SK-N-SH (cell line): ENCODE data around the gene SLC20A1. TPM values are rescaled to one million over a fixed set of nuclear protein-coding genes. Genes with fewer than 3 reads are reported as not detected.

Source experiments
- CTCF ChIA-PET: fragments of 300-600, 350-600 bp; formaldehyde crosslinking; extraction: SDS; loops from one replicate; lab custom pipeline; 2021; lab: Yijun Ruan, JAX
- POLR2A ChIA-PET: fragments of 350-600 bp; sonication (Branson Sonifier 250); formaldehyde crosslinking; extraction: SDS; loops from one replicate; lab custom pipeline; 2020; ENCODE audit warnings: antibody characterized with exemption, inconsistent platforms; lab: Yijun Ruan, JAX
- DNase-seq: peaks from one replicate; pipeline ENCODE4 v3.0.0; 2012
- H2AFZ ChIP-seq: fragments of 200-600 bp; sonication (generic); 2 replicates; pipeline ENCODE4 v1.8.1; 2016; ENCODE audit warnings: antibody characterized with exemption, mild to moderate bottlenecking, low read depth
- H3F3A ChIP-seq: fragments of 200-600 bp; sonication (generic); replicated peaks from 2 replicates; pipeline ENCODE3; 2016; ENCODE audit warnings: antibody characterized with exemption, mild to moderate bottlenecking; ENCODE audit not compliant: insufficient read depth
- H3K27ac ChIP-seq, 2 experiments: fragments of 200-500 bp in 1 of 2; fragments of 200-600 bp in 1 of 2; sonication (Bioruptor generic) in 1 of 2; sonication (generic), shearing (Covaris generic) in 1 of 2; 2 replicates each; pipeline versions ENCODE4 v1.5.1 to v1.6.1; 2014 to 2016; ENCODE audit warnings: low read depth in 2 of 2, inconsistent platforms in 1 of 2, low read length in 1 of 2, mild to moderate bottlenecking in 1 of 2, mixed read lengths in 1 of 2
- H3K27me3 ChIP-seq: fragments of 200-600 bp; sonication (generic), shearing (Covaris generic); 2 replicates; pipeline ENCODE4 v1.6.1; 2016; ENCODE audit warnings: mixed run types; ENCODE audit not compliant: insufficient read depth
- H3K36me3 ChIP-seq, 2 experiments: fragments of 200-500 bp in 1 of 2; fragments of 200-600 bp in 1 of 2; sonication (Bioruptor generic) in 1 of 2; sonication (generic) in 1 of 2; replicated peaks in 1 of 2; 2 replicates each; pipeline versions ENCODE3 to v1.5.1; 2014 to 2016; ENCODE audit warnings: low read length in 1 of 2, mild to moderate bottlenecking in 1 of 2; ENCODE audit not compliant: insufficient read depth in 2 of 2, control insufficient read depth in 1 of 2
- H3K4me1 ChIP-seq, 2 experiments: fragments of 200-500 bp in 1 of 2; fragments of 200-600 bp in 1 of 2; sonication (Bioruptor generic) in 1 of 2; sonication (generic), shearing (Covaris generic) in 1 of 2; 2 replicates each; pipeline versions ENCODE4 v1.5.1 to v1.6.1; 2014 to 2016; ENCODE audit warnings: low read depth in 1 of 2, low read length in 1 of 2, mixed run types in 1 of 2; ENCODE audit not compliant: insufficient read depth in 2 of 2, control insufficient read depth in 1 of 2
- H3K4me2 ChIP-seq: fragments of 200-600 bp; sonication (generic), shearing (Covaris generic); 2 replicates; pipeline ENCODE4 v1.6.1; 2017; ENCODE audit warnings: mixed run types
- H3K4me3 ChIP-seq, 2 experiments: fragments of 200-500 bp in 1 of 2; fragments of 200-600 bp in 1 of 2; sonication (Bioruptor generic) in 1 of 2; sonication (generic), shearing (Covaris generic) in 1 of 2; 2 replicates each; pipeline versions ENCODE4 v1.5.1 to v1.8.1; 2014 to 2016; ENCODE audit warnings: low read depth in 2 of 2, inconsistent platforms in 1 of 2, low read length in 1 of 2, mild to moderate bottlenecking in 1 of 2, mixed read lengths in 1 of 2, moderate library complexity in 1 of 2
- H3K79me2 ChIP-seq: fragments of 200-600 bp; sonication (generic); 2 replicates; pipeline ENCODE4 v1.8.1; 2017; ENCODE audit warnings: mild to moderate bottlenecking; ENCODE audit not compliant: insufficient read depth
- H3K9ac ChIP-seq: fragments of 200-600 bp; sonication (generic); 2 replicates; pipeline ENCODE4 v1.6.1; 2017; ENCODE audit warnings: mixed run types
- H3K9me2 ChIP-seq: fragments of 200-600 bp; sonication (generic); 2 replicates; pipeline ENCODE4 v1.6.1; 2017; ENCODE audit warnings: mixed run types
- H3K9me3 ChIP-seq: fragments of 200-600 bp; sonication (generic); 2 replicates; pipeline ENCODE4 v1.6.1; 2017; ENCODE audit warnings: mixed run types, mild to moderate bottlenecking, moderate library complexity
- H4K20me1 ChIP-seq: fragments of 200-600 bp; sonication (generic); 2 replicates; pipeline ENCODE4 v1.6.1; 2017; ENCODE audit warnings: mild to moderate bottlenecking, mixed run types; ENCODE audit not compliant: insufficient read depth
- CTCF ChIP-seq: fragments of 200-600 bp; sonication (generic); IDR thresholded peaks from 2 replicates; pipeline ENCODE4 v1.6.1; 2017; ENCODE audit warnings: antibody characterized with exemption, mild to moderate bottlenecking, moderate library complexity
- ELF1 ChIP-seq: IDR thresholded peaks from 2 replicates; pipeline ENCODE4 v1.4.0; 2012
- FOSL2 ChIP-seq: IDR thresholded peaks from 2 replicates; pipeline ENCODE4 v1.4.0; 2012; ENCODE audit warnings: low read depth, mild to moderate bottlenecking, moderate library complexity, borderline replicate concordance
- FOXJ3 ChIP-seq: sonication (generic); formaldehyde crosslinking; IDR thresholded peaks from 2 replicates; pipeline ENCODE4 v1.5.1; 2020; ENCODE audit warnings: mild to moderate bottlenecking, missing genetic modification reagents
- FOXM1 ChIP-seq: IDR thresholded peaks from 2 replicates; pipeline ENCODE4 v1.4.0; 2012; ENCODE audit warnings: low read depth, mild to moderate bottlenecking
- GATA2 ChIP-seq: sonication (generic); formaldehyde crosslinking; IDR thresholded peaks from 2 replicates; pipeline ENCODE4 v1.5.0; 2020; ENCODE audit warnings: mild to moderate bottlenecking, missing genetic modification reagents
- IRF3 ChIP-seq: fragments of 150-350 bp; IDR thresholded peaks from 2 replicates; pipeline ENCODE4 v1.6.1; 2016; ENCODE audit warnings: mild to moderate bottlenecking, low read depth, low read length
- JUND ChIP-seq: IDR thresholded peaks from 2 replicates; pipeline ENCODE4 v1.4.0; 2012
- MEF2A ChIP-seq: IDR thresholded peaks from 2 replicates; pipeline ENCODE4 v1.4.0; 2012; ENCODE audit warnings: low read depth, borderline replicate concordance
- NRF1 ChIP-seq: IDR thresholded peaks from 2 replicates; pipeline ENCODE4 v1.6.1; 2012; ENCODE audit warnings: low read depth, mild to moderate bottlenecking, low read length
- POLR2AphosphoS5 ChIP-seq: IDR thresholded peaks from 2 replicates; pipeline ENCODE4 v1.6.1; 2012; ENCODE audit warnings: low read depth, low read length
- RCOR1 ChIP-seq: fragments of 150-350 bp; IDR thresholded peaks from 2 replicates; pipeline ENCODE4 v1.6.1; 2017; ENCODE audit warnings: antibody characterized with exemption, low read length
- RXRA ChIP-seq: IDR thresholded peaks from 2 replicates; pipeline ENCODE4 v1.4.0; 2012; ENCODE audit warnings: low read depth, mild to moderate bottlenecking, borderline replicate concordance
- SMC3 ChIP-seq: IDR thresholded peaks from 2 replicates; pipeline ENCODE4 v1.6.1; 2012; ENCODE audit warnings: low read depth, low read length, improper control_type of control experiment
- TCF12 ChIP-seq: IDR thresholded peaks from 2 replicates; pipeline ENCODE4 v1.4.0; 2012
- TEAD4 ChIP-seq: IDR thresholded peaks from 2 replicates; pipeline ENCODE4 v1.4.0; 2012; ENCODE audit warnings: mild to moderate bottlenecking, borderline replicate concordance; ENCODE audit not compliant: insufficient read depth
- USF2 ChIP-seq: fragments of 150-350 bp; IDR thresholded peaks from 2 replicates; pipeline ENCODE4 v1.6.1; 2017; ENCODE audit warnings: antibody characterized with exemption, low read length, low read depth, borderline replicate concordance
- WGBS: methylation state at CpG from one replicate; pipeline ENCODE4 v1.1.6; 2017; ENCODE audit warnings: low lambda C conversion rate; 5-methylcytosine and 5-hydroxymethylcytosine counted together
- polyA plus RNA-seq, 3 experiments: library from polyadenylated mRNA; depleted of rRNA; stranded (reverse); fragments of >200 nt; gene quantifications; 2 replicates each; pipeline ENCODE4 v1.2.3, GENCODE V29; 2012

Gene SLC20A1
- polyA plus RNA-seq, 1 of the 3 experiments (the other 2 are of a cell fraction), result 56.3 TPM

GRCh38 chr2:112648081-112648480 lies 2.3 kb downstream of the SLC20A1 start:
- H2AFZ ChIP-seq, result no peak overlapping the region
- H3K9me2 ChIP-seq, result no peaks in the 10 kb centered on the region
- H3K9ac ChIP-seq, result peak overlapping the region; percentile 96; the same call in 1 of the 2 replicates
- H3K27me3 ChIP-seq, result no peaks in the 10 kb centered on the region
- H4K20me1 ChIP-seq, result peaks cover 65% of the 10 kb centered on the region
- peaks cover 6% of the 10 kb centered on the region for H3F3A ChIP-seq
- peak overlapping the region; percentile 62 to 76; a peak in 3 of 4 replicates for H3K4me3 ChIP-seq
- H3K9me3 ChIP-seq, result no peaks in the 10 kb centered on the region
- ChIA-PET CTCF (interaction anchor here (0.6 to 2.7 kb wide), 4 partner anchors 23 to 298 kb away, joined by 3 to 13 read pairs (median 4); no protein-coding TSS in a partner anchor), POLR2A (no interaction called here)
- H3K79me2 ChIP-seq, result peaks cover 88% of the 10 kb centered on the region
- H3K4me2 ChIP-seq, result peak overlapping the region; percentile 77
- 0 out of 4 replicates have a peak overlapping the region, but pooled peaks of 1 of the 2 experiments have one; percentile 16 for H3K27ac ChIP-seq
- H3K36me3 ChIP-seq, result peaks cover 50 to 60% of the 10 kb centered on the region in 2 experiments
- WGBS, result 60% methylated on average over 2 of the region's 2 CpGs
- TF ChIP-seq GATA2 (CRISPR knock-in tag) (no peak), RCOR1 (no peak), POLR2AphosphoS5 (no peak), SMC3 (no peak), TCF12 (no peak), FOXM1 (no peak)
- peaks cover 19 to 34% of the 10 kb centered on the region in 2 experiments; a peak in 3 of 4 replicates for H3K4me1 ChIP-seq
- no peak for DNase-seq

GRCh38 chr2:112656679-112657078 lies 10.9 kb downstream of the SLC20A1 start:
- Histone ChIP-seq H3K4me1 (no peaks in the 10 kb centered on the region; a peak in 1 of 4 replicates), H3K27me3 (no peaks in the 10 kb centered on the region), H4K20me1 (peaks cover 52% of the 10 kb centered on the region), H3K27ac (no peak overlapping the region; a peak in 1 of 4 replicates), H3K79me2 (peaks cover 89% of the 10 kb centered on the region), H3K9me3 (no peaks in the 10 kb centered on the region), H3F3A (peaks cover 58% of the 10 kb centered on the region), H2AFZ (no peak overlapping the region), H3K4me3 (no peak overlapping the region), H3K4me2 (no peak overlapping the region), H3K9ac (no peak overlapping the region), H3K9me2 (no peaks in the 10 kb centered on the region), H3K36me3 (peaks cover 80 to 94% of the 10 kb centered on the region in 2 experiments)
- no peak for TF ChIP-seq JUND
- no peak for TF ChIP-seq ELF1
- no peak for TF ChIP-seq MEF2A
- TF ChIP-seq GATA2 (CRISPR knock-in tag), result no peak
- TF ChIP-seq NRF1, result no peak
- TF ChIP-seq RCOR1, result no peak
- no peak for TF ChIP-seq RXRA
- POLR2A ChIA-PET, result no interaction called here
- DNase-seq, result no peak
- CTCF ChIA-PET, result interaction anchor here (2.0 kb wide), 1 partner anchor 12 kb away, joined by 5 read pairs; no protein-coding TSS in a partner anchor
- 93% methylated on average over 4 of the region's 4 CpGs for WGBS

- no peak overlapping the region for H2AFZ ChIP-seq
- no peaks in the 10 kb centered on the region for H3K9me2 ChIP-seq
- H3K4me2 ChIP-seq, result no peak overlapping the region
- H3K4me1 ChIP-seq, result no peaks in the 10 kb centered on the region; a peak in 2 of 4 replicates
- no peak overlapping the region for H3K4me3 ChIP-seq
- no peaks in the 10 kb centered on the region for H3K27me3 ChIP-seq
- WGBS, result 92% methylated on average over 2 of the region's 2 CpGs
- peaks cover 77% of the 10 kb centered on the region for H3K79me2 ChIP-seq
- H4K20me1 ChIP-seq, result peaks cover 44% of the 10 kb centered on the region
- ChIA-PET CTCF (interaction anchor here (1.8 kb wide), 1 partner anchor 9 kb away, joined by 6 read pairs; no protein-coding TSS in a partner anchor), POLR2A (interaction anchor here (1.5 kb wide), 1 partner anchor 12 kb away, joined by 4 read pairs; the partner anchor contains the start of gene SLC20A1)
- no peak overlapping the region for H3K9ac ChIP-seq
- peaks cover 67% of the 10 kb centered on the region for H3F3A ChIP-seq
- peaks cover 77 to 93% of the 10 kb centered on the region in 2 experiments for H3K36me3 ChIP-seq
- DNase-seq, result no peak
- TF ChIP-seq FOXJ3 (CRISPR knock-in tag) (no peak), CTCF (no peak), USF2 (no peak), TEAD4 (no peak), IRF3 (no peak), FOSL2 (no peak), ELF1 (no peak)
- no peak overlapping the region for H3K27ac ChIP-seq
- no peaks in the 10 kb centered on the region for H3K9me3 ChIP-seq
Measured at GRCh38 chr2:112658301-112658700, 12.6 kb downstream of the SLC20A1 start.
